Endothelial cell of umbilical vein (primary cell): ENCODE measurements around the gene CTTNBP2.

Experiments used
- EZH2 ChIP-seq: IDR thresholded peaks from 2 replicates; pipeline ENCODE4 v1.6.1; 2012; ENCODE audit warnings: borderline replicate concordance, low read depth, mild to moderate bottlenecking, moderate library complexity, low read length, inconsistent platforms; ENCODE audit not compliant: severe bottlenecking
- FOS ChIP-seq: IDR thresholded peaks from 2 replicates; pipeline ENCODE4 v1.6.1; 2011; ENCODE audit warnings: mild to moderate bottlenecking, low read length, moderate library complexity, borderline replicate concordance; ENCODE audit not compliant: insufficient read depth
- JUN ChIP-seq: IDR thresholded peaks from 2 replicates; pipeline ENCODE4 v1.6.1; 2011; ENCODE audit warnings: borderline replicate concordance, low read depth; ENCODE audit not compliant: insufficient read length, insufficient read depth
- MYC ChIP-seq: IDR thresholded peaks from one replicate; pipeline ENCODE4 v1.6.1; 2011; ENCODE audit warnings: mild to moderate bottlenecking, low read depth, low read length
- POLR2A ChIP-seq: IDR thresholded peaks from 2 replicates; pipeline ENCODE4 v1.6.1; 2012; ENCODE audit warnings: low read depth, mild to moderate bottlenecking, control low read depth, low read length
- POLR2AphosphoS5 ChIP-seq: IDR thresholded peaks from 2 replicates; pipeline ENCODE4 v1.6.1; 2012; ENCODE audit warnings: low read depth, mild to moderate bottlenecking, control low read depth, low read length, moderate library complexity; ENCODE audit not compliant: insufficient read depth
- TF ChIP-seq, protein P1 (sequence below): IDR thresholded peaks from 2 replicates; pipeline ENCODE4 v1.6.1; 2011; ENCODE audit not compliant: insufficient read depth, insufficient read length
- TF ChIP-seq, protein P2 (sequence below), 2 donors: IDR thresholded peaks; 1 replicate in 1 of 2; 2 replicates in 1 of 2; pipeline ENCODE4 v1.5.1; 2011; ENCODE audit warnings: low read length in 2 of 2, mild to moderate bottlenecking in 2 of 2, moderate library complexity in 2 of 2, control low read depth in 1 of 2, inconsistent platforms in 1 of 2, low read depth in 1 of 2; ENCODE audit not compliant: insufficient read depth in 1 of 2; ENCODE audit errors: extremely low read depth in 1 of 2

DNA sequence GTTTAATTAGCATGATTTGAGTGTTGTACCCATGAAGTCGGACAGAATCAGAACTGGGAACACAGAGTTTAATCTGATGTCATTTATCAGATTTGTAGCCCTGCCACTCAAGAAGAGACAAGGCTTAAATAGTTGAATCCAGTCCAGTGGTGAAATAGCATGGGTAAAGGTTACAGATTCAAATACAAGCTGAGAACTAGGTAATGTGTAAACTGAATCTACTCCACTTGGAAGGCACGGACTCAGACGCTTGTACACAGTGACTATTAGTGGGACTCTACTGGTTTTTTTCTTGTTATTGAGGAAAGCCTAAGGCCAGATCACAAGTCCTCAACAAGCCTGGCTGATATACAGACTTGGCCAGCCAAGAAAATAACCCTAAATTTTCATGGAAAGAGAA, 142.9 kb downstream of the CTTNBP2 start:
- TF ChIP-seq POLR2A (no peak), EZH2 (no peak), MYC (no peak), POLR2AphosphoS5 (no peak), FOS (no peak), JUN (no peak)
- TF ChIP-seq, protein P1, sequence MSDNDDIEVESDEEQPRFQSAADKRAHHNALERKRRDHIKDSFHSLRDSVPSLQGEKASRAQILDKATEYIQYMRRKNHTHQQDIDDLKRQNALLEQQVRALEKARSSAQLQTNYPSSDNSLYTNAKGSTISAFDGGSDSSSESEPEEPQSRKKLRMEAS, result no peak
- TF ChIP-seq, protein P2, sequence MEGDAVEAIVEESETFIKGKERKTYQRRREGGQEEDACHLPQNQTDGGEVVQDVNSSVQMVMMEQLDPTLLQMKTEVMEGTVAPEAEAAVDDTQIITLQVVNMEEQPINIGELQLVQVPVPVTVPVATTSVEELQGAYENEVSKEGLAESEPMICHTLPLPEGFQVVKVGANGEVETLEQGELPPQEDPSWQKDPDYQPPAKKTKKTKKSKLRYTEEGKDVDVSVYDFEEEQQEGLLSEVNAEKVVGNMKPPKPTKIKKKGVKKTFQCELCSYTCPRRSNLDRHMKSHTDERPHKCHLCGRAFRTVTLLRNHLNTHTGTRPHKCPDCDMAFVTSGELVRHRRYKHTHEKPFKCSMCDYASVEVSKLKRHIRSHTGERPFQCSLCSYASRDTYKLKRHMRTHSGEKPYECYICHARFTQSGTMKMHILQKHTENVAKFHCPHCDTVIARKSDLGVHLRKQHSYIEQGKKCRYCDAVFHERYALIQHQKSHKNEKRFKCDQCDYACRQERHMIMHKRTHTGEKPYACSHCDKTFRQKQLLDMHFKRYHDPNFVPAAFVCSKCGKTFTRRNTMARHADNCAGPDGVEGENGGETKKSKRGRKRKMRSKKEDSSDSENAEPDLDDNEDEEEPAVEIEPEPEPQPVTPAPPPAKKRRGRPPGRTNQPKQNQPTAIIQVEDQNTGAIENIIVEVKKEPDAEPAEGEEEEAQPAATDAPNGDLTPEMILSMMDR (IDR thresholded peaks at IDR 0.05; ENCODE audit: extremely low read depth in 1 of 2, insufficient read depth in 1 of 2, low read depth in 1 of 2, low read length in 2 of 2), result no peak
